ENCODE data around the gene HPS1.
A peak's percentile ranks its signal among the peaks of the same experiment; 100 is the strongest.

The HPS1 gene

DNA sequence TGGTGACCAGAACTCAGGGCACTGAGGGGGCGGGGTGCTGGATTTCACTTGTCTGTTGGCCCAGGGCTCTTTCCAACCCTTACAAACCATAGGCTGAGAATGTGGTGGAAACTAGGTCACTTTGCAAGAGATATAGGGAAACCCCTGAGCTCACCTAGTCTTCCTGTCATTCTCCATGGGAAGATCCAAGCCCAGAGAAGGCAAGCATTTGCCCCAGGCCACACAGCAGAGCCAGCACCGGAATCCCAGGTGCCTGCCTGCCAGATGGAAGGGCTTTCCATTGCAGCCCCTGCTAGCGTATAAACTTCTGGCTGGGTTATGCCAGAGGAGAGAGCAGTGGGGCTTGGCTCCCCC is 32.2 kb downstream of the HPS1 start:
- H3K27me3 Mint-ChIP-seq = no peaks in the 10 kb centered on the region
- H3K4me3 Mint-ChIP-seq = peak overlapping the region; percentile 82 to 98
- ATAC-seq = peak; percentile 31
- no peak for DNase-seq
- peaks cover 17% of the 10 kb centered on the region for H3K4me1 Mint-ChIP-seq
- H3K9me3 Mint-ChIP-seq = no peaks in the 10 kb centered on the region
- peak overlapping the region; percentile 91 to 98 for H3K27ac Mint-ChIP-seq

DNA sequence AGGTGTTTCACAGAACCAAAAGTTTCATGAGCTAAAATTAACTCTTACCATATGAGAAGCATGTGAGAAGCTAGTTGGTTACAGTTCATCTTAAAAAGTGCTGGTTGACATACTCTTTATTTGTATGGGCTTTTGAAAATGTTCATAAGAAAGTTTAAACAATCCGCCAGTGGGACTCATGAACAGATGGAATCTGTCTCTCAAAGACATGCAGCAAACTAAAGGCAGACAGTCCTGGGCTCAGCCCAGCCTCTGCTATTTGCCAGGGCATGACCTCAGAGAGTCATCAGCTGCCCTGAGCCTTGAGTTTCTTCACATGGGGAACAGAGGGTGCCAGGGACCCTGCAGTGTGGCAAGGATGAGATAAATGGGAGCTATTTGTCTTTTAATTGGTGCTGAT is 35.0 kb downstream of the HPS1 start:
- Mint-ChIP-seq H3K4me1 (peaks cover 17% of the 10 kb centered on the region), H3K4me3 (no peak overlapping the region), H3K27me3 (no peaks in the 10 kb centered on the region), H3K9me3 (no peaks in the 10 kb centered on the region), H3K27ac (no peak overlapping the region)
- ATAC-seq = no peak
- no peak for DNase-seq

DNA sequence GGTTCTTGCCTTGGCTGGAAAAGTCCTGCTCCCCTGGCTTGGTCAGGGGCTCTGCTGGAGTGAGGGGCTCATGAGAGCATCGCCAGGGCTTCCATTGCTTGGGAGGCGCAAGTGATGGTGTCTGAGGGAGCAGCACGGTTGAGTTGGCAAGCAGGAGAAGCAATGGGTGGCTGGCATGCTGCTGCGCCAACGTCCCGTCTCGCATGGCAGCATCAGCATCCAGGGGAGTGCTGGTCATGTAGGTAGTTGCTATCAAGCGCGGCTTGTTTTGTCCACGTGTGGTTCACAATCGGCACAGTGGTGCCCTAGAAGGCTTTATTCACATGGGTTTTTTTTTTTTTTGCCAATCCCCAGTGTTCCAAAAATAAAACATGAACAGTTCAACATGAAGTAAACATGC is 35.6 kb downstream of the HPS1 start:
- H3K4me3 Mint-ChIP-seq = no peak overlapping the region
- H3K27me3 Mint-ChIP-seq = no peaks in the 10 kb centered on the region
- no peaks in the 10 kb centered on the region for H3K9me3 Mint-ChIP-seq
- DNase-seq = no peak
- peaks cover 17% of the 10 kb centered on the region for H3K4me1 Mint-ChIP-seq
- no peak overlapping the region for H3K27ac Mint-ChIP-seq
- ATAC-seq = no peak

DNA sequence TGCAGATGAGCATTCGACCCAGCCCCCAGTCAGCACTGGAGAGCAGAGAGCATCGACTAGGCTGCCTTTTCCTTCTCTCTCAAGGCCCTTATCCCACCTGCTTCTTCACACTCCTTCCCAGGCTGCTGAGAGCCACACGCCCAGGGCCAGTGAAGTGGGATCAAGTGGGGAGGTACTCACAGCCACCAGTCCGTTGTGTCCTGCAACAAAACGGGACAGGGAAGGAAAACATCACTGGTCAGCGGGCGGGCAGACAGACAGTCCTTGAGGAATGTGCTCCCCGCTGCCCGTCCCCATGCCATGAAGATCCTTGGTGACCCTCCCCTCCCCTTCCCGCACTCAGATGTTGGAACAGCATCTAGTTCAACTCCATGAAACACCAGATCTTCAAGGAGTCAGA is 36.0 kb downstream of the HPS1 start:
- H3K27ac Mint-ChIP-seq = no peak overlapping the region
- ATAC-seq (no peak), DNase-seq (no peak)
- no peak overlapping the region for H3K4me3 Mint-ChIP-seq
- peaks cover 17% of the 10 kb centered on the region for H3K4me1 Mint-ChIP-seq
- H3K27me3 Mint-ChIP-seq = no peaks in the 10 kb centered on the region
- no peaks in the 10 kb centered on the region for H3K9me3 Mint-ChIP-seq

DNA sequence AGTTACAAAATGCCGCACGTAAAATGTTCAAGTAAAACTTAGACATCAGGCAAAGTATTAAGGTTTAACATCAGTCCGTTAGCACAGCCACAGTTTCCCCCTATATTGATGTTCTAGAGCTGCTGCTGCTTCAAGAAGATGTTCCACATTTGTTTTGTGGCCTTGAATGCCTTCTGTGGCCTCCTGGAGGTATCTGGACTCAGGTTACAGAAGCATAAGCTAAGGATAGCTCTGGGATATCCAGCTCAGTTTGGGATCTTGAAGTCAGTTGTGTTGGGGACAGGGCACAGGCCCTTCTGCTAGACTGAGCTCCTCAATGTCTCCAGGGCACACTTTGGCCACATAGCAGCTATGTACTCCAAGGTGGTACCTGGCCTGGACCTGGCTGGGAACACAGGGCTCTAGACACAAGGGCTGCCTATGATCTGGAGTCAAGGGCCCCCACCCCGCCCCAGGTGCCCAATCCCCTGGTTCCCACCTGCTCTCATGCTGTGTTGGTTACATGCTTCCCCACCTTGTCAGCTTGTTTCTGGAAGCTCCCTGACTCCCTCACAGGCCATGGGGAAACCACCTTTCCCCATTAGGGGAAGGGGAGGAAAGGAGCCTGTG is 36.5 kb downstream of the HPS1 start:
- Mint-ChIP-seq H3K27ac (no peak overlapping the region), H3K4me1 (peaks cover 17% of the 10 kb centered on the region), H3K27me3 (no peaks in the 10 kb centered on the region), H3K9me3 (no peaks in the 10 kb centered on the region), H3K4me3 (no peak overlapping the region)
- ATAC-seq (no peak), DNase-seq (no peak)

DNA sequence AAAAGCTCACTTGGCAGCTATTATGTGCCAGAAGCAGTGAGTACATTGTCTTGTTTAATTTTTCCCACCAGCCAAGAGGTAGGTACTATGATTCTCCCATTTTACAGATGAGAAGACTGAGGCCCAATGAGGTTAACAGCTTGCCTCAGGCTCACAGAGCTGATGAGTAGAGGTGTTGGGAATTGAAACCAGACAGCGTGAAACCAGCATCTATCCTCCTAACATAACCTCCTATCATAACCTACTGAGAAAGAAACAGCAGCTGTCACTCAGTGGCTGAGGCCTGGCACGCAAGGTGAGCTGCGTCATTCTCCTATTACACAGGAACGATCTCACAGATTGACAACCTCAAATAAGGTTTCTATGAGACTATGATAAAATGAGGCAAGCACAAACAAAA is 37.9 kb downstream of the HPS1 start:
- Mint-ChIP-seq H3K4me3 (no peak overlapping the region), H3K27ac (peak overlapping the region in 1 of 2 donors; percentile 14), H3K4me1 (peaks cover 18% of the 10 kb centered on the region), H3K9me3 (no peaks in the 10 kb centered on the region), H3K27me3 (no peaks in the 10 kb centered on the region)
- ATAC-seq = no peak
- DNase-seq = no peak

DNA sequence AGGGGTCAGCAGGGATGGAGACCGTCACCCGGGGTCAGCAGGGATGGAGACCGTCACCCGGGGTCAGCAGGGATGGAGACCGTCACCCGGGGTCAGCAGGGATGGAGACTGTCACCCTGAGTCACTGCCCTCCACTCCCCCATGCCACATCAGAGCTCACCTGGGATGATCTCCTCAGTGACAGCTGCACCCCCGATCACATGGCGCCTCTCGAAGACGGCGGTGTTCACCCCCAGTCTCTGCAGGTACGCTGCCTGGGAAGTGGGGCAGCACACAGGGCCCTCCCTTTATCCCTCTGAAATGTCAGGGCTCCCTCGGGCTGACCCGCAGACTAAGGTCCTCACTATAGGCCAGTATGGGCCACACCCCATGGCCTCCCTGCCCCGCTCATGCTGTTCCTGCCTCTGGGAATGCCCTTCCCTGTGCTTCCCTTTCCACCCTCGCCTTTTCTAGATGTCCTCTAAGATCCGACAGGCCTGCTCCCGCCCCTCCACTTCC is 38.9 kb downstream of the HPS1 start:
- Mint-ChIP-seq H3K4me1 (peaks cover 25% of the 10 kb centered on the region), H3K27me3 (no peaks in the 10 kb centered on the region), H3K27ac (peak overlapping the region in 1 of 2 donors; percentile 93), H3K9me3 (no peaks in the 10 kb centered on the region), H3K4me3 (no peak overlapping the region)
- DNase-seq (no peak), ATAC-seq (no peak)

DNA sequence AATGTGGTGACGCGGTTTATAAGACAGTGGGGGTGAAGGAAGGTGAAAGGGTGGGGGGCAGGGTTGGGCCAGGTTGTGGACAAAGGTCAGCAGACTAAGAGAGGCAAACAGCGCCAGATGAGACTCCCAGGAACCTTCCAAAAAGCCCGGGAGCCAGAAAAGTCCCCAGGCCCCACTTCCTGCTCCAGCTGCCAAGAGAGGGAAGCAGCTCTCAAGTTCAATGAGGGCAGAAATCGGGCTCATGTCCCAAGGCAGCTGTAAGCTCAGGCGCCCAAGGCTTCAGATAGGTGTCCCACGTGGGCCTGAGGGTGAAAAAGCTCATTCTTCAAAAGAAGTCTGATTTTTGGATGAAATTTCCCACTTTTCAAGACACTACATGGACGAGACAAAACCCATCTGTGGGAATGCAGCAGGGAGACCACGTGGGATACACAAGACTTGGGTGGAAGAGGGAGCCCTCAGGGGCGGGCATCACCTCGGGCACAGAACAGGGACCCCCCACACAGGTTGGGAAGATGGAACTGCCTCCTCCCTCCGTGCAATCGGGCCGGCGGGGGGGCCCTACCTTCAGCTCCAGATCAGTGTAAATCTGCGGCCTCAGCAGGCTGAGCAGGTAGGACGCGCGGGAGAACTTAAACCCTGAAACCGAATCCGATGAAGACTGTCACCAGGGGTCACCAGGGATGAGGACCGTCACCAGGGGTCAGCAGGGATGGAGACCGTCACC is 39.6 kb downstream of the HPS1 start:
- no peak overlapping the region for H3K27ac Mint-ChIP-seq
- H3K27me3 Mint-ChIP-seq = no peaks in the 10 kb centered on the region
- H3K9me3 Mint-ChIP-seq = no peaks in the 10 kb centered on the region
- ATAC-seq (no peak), DNase-seq (no peak)
- H3K4me3 Mint-ChIP-seq = no peak overlapping the region
- peaks cover 25% of the 10 kb centered on the region for H3K4me1 Mint-ChIP-seq

DNA sequence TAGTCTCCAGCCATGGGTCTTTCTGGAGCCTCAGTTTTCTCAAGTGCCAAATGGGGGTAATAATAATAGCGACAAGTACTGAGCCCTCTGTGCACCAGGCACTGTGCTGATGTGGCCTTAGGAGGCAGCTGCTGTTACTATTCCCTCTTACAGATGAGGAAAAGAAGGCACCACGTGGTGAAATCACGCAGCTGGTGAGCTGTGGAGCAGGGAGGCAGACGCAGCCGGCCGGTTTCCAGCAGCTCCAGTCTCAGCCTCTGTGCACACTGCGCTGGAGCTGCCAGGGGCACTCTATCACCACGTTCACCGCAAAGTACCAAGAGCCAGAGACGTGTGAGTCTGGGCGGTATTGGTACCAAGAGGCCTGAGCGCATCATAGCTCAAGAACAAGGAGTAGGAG is 41.3 kb downstream of the HPS1 start:
- ATAC-seq (no peak), DNase-seq (no peak)
- no peak overlapping the region for H3K27ac Mint-ChIP-seq
- H3K27me3 Mint-ChIP-seq = no peaks in the 10 kb centered on the region
- H3K4me1 Mint-ChIP-seq = peaks cover 25% of the 10 kb centered on the region
- no peak overlapping the region for H3K4me3 Mint-ChIP-seq
- no peaks in the 10 kb centered on the region for H3K9me3 Mint-ChIP-seq

DNA sequence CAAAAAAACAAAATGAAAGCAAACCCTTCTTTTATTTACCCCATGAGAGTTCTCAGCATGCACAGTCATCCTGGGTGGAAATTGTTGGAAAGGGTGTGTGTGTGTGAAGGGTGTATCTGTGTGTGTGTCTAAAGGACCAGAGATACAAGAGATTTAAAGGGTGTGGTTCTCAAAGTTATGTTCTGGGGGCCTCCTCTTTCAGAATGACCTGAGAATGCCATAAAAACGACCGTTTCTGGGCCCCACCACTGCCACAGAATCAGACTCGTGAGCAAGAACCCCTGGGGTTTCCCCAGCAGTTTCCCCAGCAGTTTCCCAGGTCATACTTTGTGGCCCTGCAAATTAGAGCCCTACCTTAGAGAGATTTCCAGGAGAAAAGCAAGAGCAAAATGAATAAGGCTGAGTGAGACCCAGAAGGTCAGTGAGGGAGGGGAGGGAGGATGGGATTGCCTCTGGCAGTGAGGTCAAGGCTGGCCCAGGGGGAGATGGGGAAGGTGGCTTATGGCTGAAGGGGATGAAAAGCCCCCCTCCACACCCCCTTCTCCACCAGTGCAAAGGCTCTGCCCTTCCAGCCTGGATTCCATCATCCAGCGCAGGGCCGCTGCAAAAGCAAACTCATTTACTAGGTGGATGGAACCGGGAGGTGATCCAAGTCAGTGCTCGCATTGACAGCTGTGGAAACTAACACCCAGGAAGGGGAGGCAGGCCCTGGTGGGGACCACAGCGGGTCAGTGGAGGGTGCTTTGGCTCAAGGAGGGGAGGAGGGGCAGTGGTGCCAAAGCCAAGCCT is 42.0 kb downstream of the HPS1 start:
- H3K27ac Mint-ChIP-seq = peak overlapping the region; percentile 93 to 95
- peaks cover 25% of the 10 kb centered on the region for H3K4me1 Mint-ChIP-seq
- DNase-seq = peak in 1 of 2 donors; percentile 40
- peak; percentile 72 for ATAC-seq
- H3K27me3 Mint-ChIP-seq = no peaks in the 10 kb centered on the region
- peak overlapping the region; percentile 64 to 75 for H3K4me3 Mint-ChIP-seq
- no peaks in the 10 kb centered on the region for H3K9me3 Mint-ChIP-seq

DNA sequence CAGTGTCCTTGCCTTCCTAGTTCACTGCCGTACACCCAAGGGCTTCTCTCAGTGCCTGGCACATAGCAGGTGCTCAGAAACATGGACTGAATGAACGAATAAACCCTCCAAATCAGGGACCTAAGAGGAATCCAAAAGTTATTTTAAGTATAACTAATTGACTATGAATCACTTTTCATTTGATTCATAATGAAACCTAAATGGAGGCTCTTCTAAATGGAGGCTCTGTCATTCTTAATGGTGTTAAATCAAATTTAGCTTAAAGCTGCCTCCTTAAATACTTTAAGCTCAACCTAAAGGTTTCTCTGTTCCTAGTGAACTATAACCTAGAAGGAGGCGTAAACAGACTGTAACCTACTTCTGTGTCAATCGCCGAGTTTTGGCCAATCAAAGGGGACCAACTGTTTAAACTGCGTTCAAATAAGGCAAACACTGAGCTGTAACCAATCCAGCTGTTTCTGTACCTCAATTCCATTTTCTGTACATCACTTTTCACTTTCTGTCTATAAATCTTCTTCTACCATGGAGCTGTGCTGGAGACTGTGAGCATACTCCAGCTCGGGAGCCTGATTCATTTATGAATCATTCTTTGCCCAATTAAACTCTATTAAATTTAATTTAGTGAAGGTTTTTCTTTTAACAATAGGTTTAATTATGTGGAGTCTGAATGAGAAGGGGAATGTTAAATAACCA is 42.8 kb downstream of the HPS1 start:
- DNase-seq = no peak
- Mint-ChIP-seq H3K27me3 (no peaks in the 10 kb centered on the region), H3K9me3 (no peaks in the 10 kb centered on the region), H3K4me3 (peak overlapping the region; percentile 64 to 75), H3K27ac (peak overlapping the region in 1 of 2 donors; percentile 93), H3K4me1 (peaks cover 25% of the 10 kb centered on the region)
- ATAC-seq = no peak

DNA sequence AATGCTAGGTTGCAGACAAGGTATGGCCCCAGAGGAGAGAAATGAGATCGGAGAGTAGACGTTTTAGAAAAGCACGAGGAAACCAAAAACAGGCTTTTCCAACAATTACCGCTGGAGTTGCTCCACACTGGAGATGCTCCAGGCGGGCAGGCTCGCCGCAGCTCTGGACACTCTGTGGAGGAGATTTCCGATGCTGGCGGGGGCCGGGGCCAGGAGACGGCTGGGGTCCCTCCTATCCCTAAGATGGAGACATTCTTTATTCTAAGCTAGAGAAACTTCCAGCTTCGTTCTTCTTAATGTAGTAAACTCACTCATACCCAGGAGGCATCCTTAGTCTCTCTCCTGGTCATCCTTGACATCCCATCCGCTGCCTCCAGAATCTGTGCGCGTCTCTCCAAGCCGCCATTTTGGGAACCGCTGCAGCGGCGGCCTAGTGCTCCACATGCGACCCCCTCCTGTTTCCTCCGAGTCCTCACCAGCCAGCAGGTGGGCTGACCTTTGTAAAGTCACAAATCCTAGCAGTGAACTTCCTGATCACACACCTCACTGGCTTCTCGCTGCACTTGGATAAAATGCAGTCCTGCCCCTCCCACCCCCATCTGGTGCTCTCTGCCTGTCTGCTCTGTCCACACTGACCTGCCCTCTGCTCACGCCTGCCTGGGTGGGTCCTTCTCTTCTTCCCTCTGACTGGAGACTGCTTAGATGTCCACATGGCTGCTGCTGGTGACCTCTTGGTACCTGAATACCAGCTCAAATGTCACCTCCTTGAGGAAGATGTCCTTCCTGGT is 43.6 kb downstream of the HPS1 start:
- Mint-ChIP-seq H3K4me3 (peak overlapping the region in 1 of 2 donors; percentile 54), H3K27ac (peak overlapping the region in 1 of 2 donors; percentile 77), H3K9me3 (no peaks in the 10 kb centered on the region), H3K4me1 (peaks cover 25% of the 10 kb centered on the region), H3K27me3 (no peaks in the 10 kb centered on the region)
- DNase-seq = no peak
- ATAC-seq = no peak

DNA sequence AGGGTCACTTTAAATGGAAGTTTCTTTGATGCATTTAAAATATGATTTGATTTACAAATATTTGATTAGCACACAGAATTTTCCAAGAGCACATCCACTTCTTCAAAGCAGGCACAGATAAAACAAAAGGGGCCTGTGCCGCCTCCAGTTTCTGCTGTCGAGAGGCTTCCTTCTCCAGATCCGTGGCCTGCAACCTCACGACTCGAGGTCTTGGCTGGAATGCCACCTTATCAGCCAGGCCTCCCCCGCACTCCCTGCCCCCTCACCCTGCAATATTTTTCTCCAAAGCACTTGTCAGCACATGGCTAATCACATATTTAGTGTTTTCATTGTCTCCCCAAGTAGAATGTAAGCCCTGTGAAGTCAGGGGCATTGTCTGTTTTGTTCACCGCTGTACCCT is 44.3 kb downstream of the HPS1 start:
- DNase-seq (no peak), ATAC-seq (no peak)
- Mint-ChIP-seq H3K4me1 (peaks cover 25% of the 10 kb centered on the region), H3K27ac (peak overlapping the region in 1 of 2 donors; percentile 81), H3K4me3 (no peak overlapping the region), H3K27me3 (no peaks in the 10 kb centered on the region), H3K9me3 (no peaks in the 10 kb centered on the region)

DNA sequence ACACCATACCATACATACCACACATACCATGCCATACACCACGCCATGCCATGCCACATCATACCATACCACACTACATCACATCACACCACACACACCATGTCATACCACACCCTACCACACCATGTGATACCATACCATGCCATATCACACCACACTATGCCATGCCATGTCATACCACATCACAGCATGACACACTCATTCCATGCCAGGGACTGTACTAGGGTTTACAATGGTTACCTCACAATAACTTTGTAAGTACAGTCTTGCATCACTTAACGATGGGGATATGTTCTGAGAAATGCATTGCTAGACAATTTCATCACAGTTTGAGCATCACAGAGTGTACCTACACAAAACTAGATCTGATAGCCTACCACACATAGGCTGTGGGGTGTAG is 46.3 kb downstream of the HPS1 start:
- Mint-ChIP-seq H3K4me1 (peaks cover 24% of the 10 kb centered on the region), H3K9me3 (no peaks in the 10 kb centered on the region), H3K27ac (no peak overlapping the region), H3K27me3 (no peaks in the 10 kb centered on the region), H3K4me3 (no peak overlapping the region)
- DNase-seq = peak in 1 of 2 donors; percentile 30
- peak; percentile 73 for ATAC-seq

DNA sequence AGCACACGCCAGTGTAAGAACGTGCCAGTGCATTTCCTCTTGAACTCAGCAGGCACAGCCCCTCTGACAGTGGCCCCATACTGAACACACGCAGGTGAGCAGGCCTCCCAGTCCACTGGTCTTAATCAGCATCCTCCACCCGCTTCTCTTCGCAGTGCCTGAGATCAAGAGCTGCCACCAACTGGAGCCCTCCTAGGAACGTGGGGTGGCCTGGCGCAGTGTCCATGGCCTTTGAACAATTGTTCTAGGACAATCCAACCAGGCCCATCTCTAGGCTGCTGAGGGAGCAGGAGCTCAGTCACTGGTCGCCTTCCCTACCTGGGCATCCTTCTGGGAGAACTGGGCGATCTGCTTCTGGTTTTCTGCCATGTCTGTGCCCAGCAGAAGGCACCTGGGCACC is 47.0 kb downstream of the HPS1 start:
- H3K9me3 Mint-ChIP-seq = no peaks in the 10 kb centered on the region
- ATAC-seq = no peak
- peak overlapping the region in 1 of 2 donors; percentile 71 for H3K27ac Mint-ChIP-seq
- no peak overlapping the region for H3K4me3 Mint-ChIP-seq
- no peak for DNase-seq
- no peaks in the 10 kb centered on the region for H3K27me3 Mint-ChIP-seq
- H3K4me1 Mint-ChIP-seq = peaks cover 17% of the 10 kb centered on the region
